SH-SY5Y (cell line): ENCODE data around the gene CRACDL.

Source experiments
- GATA2 ChIP-seq: IDR thresholded peaks from 2 replicates; pipeline ENCODE4 v1.6.1; 2011; ENCODE audit warnings: mild to moderate bottlenecking, low read depth, low read length
- GATA3 ChIP-seq: IDR thresholded peaks from 2 replicates; pipeline ENCODE4 v1.6.1; 2011; ENCODE audit warnings: low read depth, mild to moderate bottlenecking, low read length, moderate library complexity

- no peak for TF ChIP-seq GATA2
- no peak for TF ChIP-seq GATA3
These were observed 172.6 kb downstream of the CRACDL start for GRCh38 chr2:98763209-98763951.
